GM23338 (cell line): ENCODE measurements around the gene SUPT6H. TPM values are rescaled to one million over a fixed set of nuclear protein-coding genes. Genes with fewer than 3 reads are reported as not detected.
"Not testable (repeated sequence)": the region's sequence is repeated elsewhere in the genome, so short reads cannot be mapped to it uniquely, and the experiment has no call there.

Source experiments
- ATAC-seq: fragments of 200-7000 bp; cut with Tn5 transposase; 3 replicates; pipeline ENCODE4 v1.9.1; 2020
- DNase-seq: peaks from one replicate; pipeline ENCODE4 v3.0.0-alpha.2; 2015; ENCODE audit warnings: low spot score
- H2AFZ ChIP-seq: fragments of 200-600 bp; sonication (generic); 2 replicates; pipeline ENCODE4 v1.8.0; 2016; ENCODE audit warnings: antibody characterized with exemption, mild to moderate bottlenecking, moderate library complexity
- H3F3A ChIP-seq: fragments of 200-600 bp; sonication (generic); replicated peaks from 2 replicates; pipeline ENCODE4 v1.8.0; 2017; ENCODE audit warnings: antibody characterized with exemption, mixed run types, low read depth
- H3K27ac ChIP-seq: fragments of 200-600 bp; sonication (generic); 2 replicates; pipeline ENCODE4 v1.6.1; 2016; ENCODE audit warnings: low read depth
- H3K27me3 ChIP-seq: fragments of 200-600 bp; sonication (generic); 2 replicates; pipeline ENCODE4 v1.8.0; 2016; ENCODE audit warnings: mild to moderate bottlenecking, mixed run types, moderate library complexity; ENCODE audit not compliant: insufficient read depth
- H3K36me3 ChIP-seq: fragments of 200-600 bp; sonication (generic); 2 replicates; pipeline ENCODE4 v1.8.0; 2016; ENCODE audit warnings: mild to moderate bottlenecking; ENCODE audit not compliant: insufficient read depth
- H3K4me1 ChIP-seq: fragments of 200-600 bp; sonication (generic); 2 replicates; pipeline ENCODE4 v1.8.0; 2016; ENCODE audit warnings: mild to moderate bottlenecking, moderate library complexity; ENCODE audit not compliant: insufficient read depth
- H3K4me2 ChIP-seq: fragments of 200-600 bp; sonication (generic); 2 replicates; pipeline ENCODE4 v1.7.1; 2017; ENCODE audit warnings: mixed run types
- H3K4me3 ChIP-seq: fragments of 200-600 bp; sonication (generic); 2 replicates; pipeline ENCODE4 v1.6.1; 2016; ENCODE audit warnings: mixed run types
- H3K79me2 ChIP-seq: fragments of 200-600 bp; sonication (generic); replicated peaks from 2 replicates; pipeline ENCODE4 v1.8.0; 2017; ENCODE audit warnings: mild to moderate bottlenecking; ENCODE audit not compliant: insufficient read depth
- H3K9me2 ChIP-seq: fragments of 200-600 bp; sonication (generic); 2 replicates; pipeline ENCODE4 v1.8.0; 2017; ENCODE audit not compliant: insufficient read depth
- H4K20me1 ChIP-seq: fragments of 200-600 bp; sonication (generic); replicated peaks from 2 replicates; pipeline ENCODE4 v1.8.0; 2017; ENCODE audit warnings: mild to moderate bottlenecking; ENCODE audit not compliant: insufficient read depth
- H3K27ac Mint-ChIP-seq: 2 replicates; pipeline ENCODE4 v1.8.0; 2020; ENCODE audit warnings: inconsistent platforms, mild to moderate bottlenecking, moderate library complexity, mixed read lengths
- H3K27me3 Mint-ChIP-seq: 3 replicates; pipeline ENCODE4 v1.8.0; 2022; ENCODE audit warnings: low read depth, mild to moderate bottlenecking, moderate library complexity, mixed read lengths, inconsistent platforms; ENCODE audit not compliant: insufficient read depth, poor library complexity
- H3K36me3 Mint-ChIP-seq: 3 replicates; pipeline ENCODE4 v1.8.0; 2021; ENCODE audit warnings: low read depth, mild to moderate bottlenecking, inconsistent platforms, moderate library complexity, mixed read lengths
- H3K4me1 Mint-ChIP-seq: 3 replicates; pipeline ENCODE4 v1.8.0; 2020; ENCODE audit warnings: mild to moderate bottlenecking, inconsistent platforms, mixed read lengths
- H3K4me3 Mint-ChIP-seq: 3 replicates; pipeline ENCODE4 v1.8.0; 2021; ENCODE audit warnings: moderate library complexity, mild to moderate bottlenecking, inconsistent platforms, mixed read lengths
- H3K9me3 Mint-ChIP-seq: 3 replicates; pipeline ENCODE4 v1.8.0; 2020; ENCODE audit warnings: moderate library complexity, mild to moderate bottlenecking, inconsistent platforms, mixed read lengths
- CTCF ChIP-seq, 2 experiments: fragments of 200-600 bp in 1 of 2; sonication (generic) in 1 of 2; conservative IDR thresholded peaks; 2 replicates each; pipeline versions ENCODE4 v1.5.1 to v1.6.1; 2016 to 2017; ENCODE audit warnings: antibody characterized with exemption in 2 of 2, low read depth in 2 of 2, mild to moderate bottlenecking in 2 of 2, moderate library complexity in 1 of 2
- ETS1 ChIP-seq: IDR thresholded peaks from 2 replicates; pipeline ENCODE4 v1.6.1; 2016; ENCODE audit warnings: antibody characterized with exemption
- POLR2AphosphoS5 ChIP-seq: IDR thresholded peaks from 2 replicates; pipeline ENCODE4 v1.6.1; 2016; ENCODE audit warnings: antibody characterized with exemption, low read depth
- STAT1 ChIP-seq: IDR thresholded peaks from one replicate; pipeline ENCODE4 v1.6.1; 2016; ENCODE audit warnings: antibody characterized with exemption; ENCODE audit not compliant: unreplicated experiment
- ZNF462 ChIP-seq: fragments of 250-450 bp; sonication (Bioruptor Pico); IDR thresholded peaks from 2 replicates; pipeline ENCODE4 v1.5.0; 2020; ENCODE audit warnings: mild to moderate bottlenecking, moderate library complexity
- polyA plus RNA-seq: library from polyadenylated mRNA; unstranded; fragments of >200 nt; fragmentation: Nextera tagmentation; extraction: Ambion mirVana; gene quantifications from 2 replicates; pipeline ENCODE4 v1.2.1, GENCODE V29; 2016
- total RNA-seq: library from RNA; depleted of rRNA; stranded (reverse); fragments of >200 nt; shearing (Covaris generic); gene quantifications from 2 replicates; pipeline ENCODE4 v1.2.3, GENCODE V29; 2014

SUPT6H gene
- total and polyA plus RNA-seq, 2 experiments from 2014 or later, result 17.8 to 70.7 TPM

- TF ChIP-seq ZNF462 (CRISPR knock-in tag), result no peak
- TF ChIP-seq STAT1, result no peak
- TF ChIP-seq CTCF (conservative IDR thresholded peaks at IDR 0.05; ENCODE audit: low read depth in 2 of 2), result 0 out of 4 replicates have a peak, but pooled peaks of 1 of the 2 experiments have one; percentile 35
- TF ChIP-seq ETS1, result no peak
- no peak; the same call in 1 of the 2 replicates for TF ChIP-seq POLR2AphosphoS5
These were observed 58.4 kb downstream of the SUPT6H start (continued) for GRCh38 chr17:28720247-28720996.

- H3K9me2 ChIP-seq, DNase-seq, H2AFZ ChIP-seq, ATAC-seq, H3K9me3 Mint-ChIP-seq, H3K27me3 ChIP-seq: not testable (repeated sequence)
- Histone ChIP-seq H3K27ac (peak overlapping the region; percentile 56), H3F3A (peaks cover 57% of the 10 kb centered on the region), H4K20me1 (peaks cover 33% of the 10 kb centered on the region), H3K4me3 (peak overlapping the region; percentile 98), H3K79me2 (peaks cover 50% of the 10 kb centered on the region), H3K4me2 (peak overlapping the region; percentile 98), H3K4me1 (peaks cover 46% of the 10 kb centered on the region), H3K36me3 (peaks cover 39% of the 10 kb centered on the region)
- Mint-ChIP-seq H3K27ac (peak overlapping the region; percentile 100), H3K4me3 (peak overlapping the region; percentile 100), H3K27me3 (peaks cover 39% of the 10 kb centered on the region), H3K36me3 (peaks cover 63% of the 10 kb centered on the region), H3K4me1 (peaks cover 56% of the 10 kb centered on the region)
These were observed 59.0 kb downstream of the SUPT6H start for GRCh38 chr17:28720997-28721329.
